Measurements from ENCODE around the gene KHDC1L.
"Not testable (repeated sequence)": the region's sequence is repeated elsewhere in the genome, so short reads cannot be mapped to it uniquely, and the experiment has no call there.

GRCh38 chr6:73193302-73193701, 32.0 kb downstream of the KHDC1L start:
- TF ChIP-seq POLR2A (IDR thresholded peaks at IDR 0.05); CTCF (IDR thresholded peaks at IDR 0.05 in 8 of 11, conservative IDR thresholded peaks at IDR 0.05 in 3 of 11); POLR2AphosphoS5 (IDR thresholded peaks at IDR 0.05): not testable (repeated sequence)

All from spleen (tissue), 7 donors.